Panc1 (cell line): ENCODE results near the gene ANK3.

Experiments
- CTCF ChIP-seq: fragments of 450-650 bp; IDR thresholded peaks from 2 replicates; pipeline ENCODE4 v1.5.1; 2017; ENCODE audit warnings: mild to moderate bottlenecking
- POLR2AphosphoS5 ChIP-seq: IDR thresholded peaks from 2 replicates; pipeline ENCODE4 v1.6.1; 2012; ENCODE audit warnings: mild to moderate bottlenecking, low read depth, low read length, moderate library complexity
- TF ChIP-seq, protein P1 (sequence below), 2 experiments: IDR thresholded peaks; 2 replicates each; pipeline ENCODE4 v1.6.1; 2011 to 2012; ENCODE audit warnings: low read depth in 2 of 2, control low read depth in 1 of 2, low read length in 1 of 2, mild to moderate bottlenecking in 1 of 2, moderate library complexity in 1 of 2; ENCODE audit not compliant: insufficient read depth in 1 of 2

DNA sequence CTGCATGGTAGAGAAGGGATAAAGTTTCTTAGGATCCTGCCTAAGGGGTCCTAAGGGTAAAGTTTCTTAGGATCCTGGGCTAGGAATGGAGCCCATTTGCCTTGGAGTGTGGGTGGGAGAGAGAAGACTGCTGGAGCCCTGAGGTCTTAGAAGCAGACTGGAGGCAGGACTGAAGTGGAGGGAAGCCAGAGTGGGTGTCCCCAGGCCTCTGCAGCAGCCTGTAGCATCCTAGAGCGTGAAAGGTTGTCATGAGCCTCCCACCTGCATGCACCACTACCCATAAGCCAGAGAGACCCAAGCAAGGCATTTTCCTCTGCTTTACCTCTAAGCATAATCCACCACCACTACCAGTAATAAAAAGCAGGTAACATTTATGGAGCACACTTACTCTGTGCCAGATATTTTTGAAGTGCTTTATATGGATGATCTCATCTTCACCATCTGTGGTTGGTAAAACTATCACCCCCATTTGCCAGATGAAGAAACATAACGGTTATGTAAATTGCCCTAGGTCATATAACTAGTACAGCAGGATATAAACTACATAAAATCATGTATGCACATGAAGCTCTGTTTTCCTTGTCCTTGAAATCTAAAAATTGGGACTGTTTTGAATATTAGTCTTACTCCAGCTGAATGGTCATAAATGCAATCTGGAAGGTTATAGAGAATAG, 379.8 kb downstream of the ANK3 start:
- TF ChIP-seq, protein P1, sequence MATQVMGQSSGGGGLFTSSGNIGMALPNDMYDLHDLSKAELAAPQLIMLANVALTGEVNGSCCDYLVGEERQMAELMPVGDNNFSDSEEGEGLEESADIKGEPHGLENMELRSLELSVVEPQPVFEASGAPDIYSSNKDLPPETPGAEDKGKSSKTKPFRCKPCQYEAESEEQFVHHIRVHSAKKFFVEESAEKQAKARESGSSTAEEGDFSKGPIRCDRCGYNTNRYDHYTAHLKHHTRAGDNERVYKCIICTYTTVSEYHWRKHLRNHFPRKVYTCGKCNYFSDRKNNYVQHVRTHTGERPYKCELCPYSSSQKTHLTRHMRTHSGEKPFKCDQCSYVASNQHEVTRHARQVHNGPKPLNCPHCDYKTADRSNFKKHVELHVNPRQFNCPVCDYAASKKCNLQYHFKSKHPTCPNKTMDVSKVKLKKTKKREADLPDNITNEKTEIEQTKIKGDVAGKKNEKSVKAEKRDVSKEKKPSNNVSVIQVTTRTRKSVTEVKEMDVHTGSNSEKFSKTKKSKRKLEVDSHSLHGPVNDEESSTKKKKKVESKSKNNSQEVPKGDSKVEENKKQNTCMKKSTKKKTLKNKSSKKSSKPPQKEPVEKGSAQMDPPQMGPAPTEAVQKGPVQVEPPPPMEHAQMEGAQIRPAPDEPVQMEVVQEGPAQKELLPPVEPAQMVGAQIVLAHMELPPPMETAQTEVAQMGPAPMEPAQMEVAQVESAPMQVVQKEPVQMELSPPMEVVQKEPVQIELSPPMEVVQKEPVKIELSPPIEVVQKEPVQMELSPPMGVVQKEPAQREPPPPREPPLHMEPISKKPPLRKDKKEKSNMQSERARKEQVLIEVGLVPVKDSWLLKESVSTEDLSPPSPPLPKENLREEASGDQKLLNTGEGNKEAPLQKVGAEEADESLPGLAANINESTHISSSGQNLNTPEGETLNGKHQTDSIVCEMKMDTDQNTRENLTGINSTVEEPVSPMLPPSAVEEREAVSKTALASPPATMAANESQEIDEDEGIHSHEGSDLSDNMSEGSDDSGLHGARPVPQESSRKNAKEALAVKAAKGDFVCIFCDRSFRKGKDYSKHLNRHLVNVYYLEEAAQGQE (IDR thresholded peaks at IDR 0.05; ENCODE audit: insufficient read depth in 1 of 2, low read depth in 2 of 2, low read length in 1 of 2) = no peak
- TF ChIP-seq CTCF (no peak), POLR2AphosphoS5 (no peak)
